ENCODE results near the gene ANKRD22.

ANKRD22 gene

DNA sequence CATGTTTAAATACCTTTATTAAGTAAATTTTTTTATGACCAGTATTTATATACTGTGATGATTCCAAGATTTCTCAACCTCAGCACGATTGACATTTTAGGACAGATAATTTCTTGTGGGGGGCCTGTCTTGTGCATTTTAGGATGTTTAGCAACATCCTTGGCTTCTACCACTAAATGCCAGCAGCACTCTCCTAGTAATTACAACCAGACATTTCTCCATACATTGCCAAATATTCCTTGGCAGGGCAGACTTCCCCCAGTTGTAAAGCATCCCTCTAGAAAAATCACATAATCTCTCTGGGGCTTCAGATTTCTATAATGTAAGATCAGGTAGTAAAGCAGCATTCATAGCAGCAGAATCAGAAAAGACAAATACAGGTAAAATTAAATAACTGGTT is 56.9 kb downstream of the ANKRD22 start:
- DNase-seq = no peak

GRCh38 chr10:88793712-88794299 is 57.8 kb downstream of the ANKRD22 start:
- DNase-seq = no peak

- DNase-seq = no peak
Measured at GRCh38 chr10:88792661-88793060, 59.0 kb downstream of the ANKRD22 start.

DNA sequence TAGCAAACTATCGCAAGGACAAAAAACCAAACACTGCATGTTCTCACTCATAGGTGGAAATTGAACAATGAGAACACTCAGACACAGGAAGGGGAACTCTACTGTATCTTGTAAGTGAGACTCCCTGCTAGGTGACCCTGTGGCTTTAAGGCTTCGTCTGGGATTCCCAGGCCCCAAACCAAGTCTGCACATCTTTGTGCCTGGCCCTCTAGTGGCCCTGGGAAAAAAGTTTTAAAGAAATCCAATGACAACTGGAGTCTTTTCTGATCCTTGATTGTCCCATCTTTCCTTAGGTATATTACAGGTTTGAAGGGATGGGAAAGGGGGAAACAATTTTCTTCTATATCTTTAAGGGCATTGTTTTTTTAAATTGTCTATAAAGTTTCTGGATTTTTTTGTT is 59.7 kb downstream of the ANKRD22 start:
- DNase-seq = no peak

- no peak for DNase-seq
Measured at GRCh38 chr10:88788924-88789323, 62.7 kb downstream of the ANKRD22 start.

- no peak for DNase-seq
Measured at GRCh38 chr10:88787463-88787862, 64.2 kb downstream of the ANKRD22 start.

GRCh38 chr10:88786032-88786770 is 65.4 kb downstream of the ANKRD22 start:
- no peak for DNase-seq

- no peak for DNase-seq
Measured at GRCh38 chr10:88783724-88784123, 67.9 kb downstream of the ANKRD22 start.

GRCh38 chr10:88782222-88782621 is 69.4 kb downstream of the ANKRD22 start:
- DNase-seq = no peak

GRCh38 chr10:88781206-88781605 is 70.4 kb downstream of the ANKRD22 start:
- DNase-seq = no peak
